ENCODE measurements around the gene SMIM35. TPM values are rescaled to one million over a fixed set of nuclear protein-coding genes. Genes with fewer than 3 reads are reported as not detected.
"Not testable (repeated sequence)": the region's sequence is repeated elsewhere in the genome, so short reads cannot be mapped to it uniquely, and the experiment has no call there.

The SMIM35 gene
- total RNA-seq, 4 donors from 2014 or later: not detected

GRCh38 chr11:117980720-117981119, 106.0 kb downstream of the SMIM35 start:
- Histone ChIP-seq H3K27ac (no peak overlapping the region), H3K4me3 (no peak overlapping the region), H3K27me3 (peaks cover 0 to 5% (median 3%) of the 10 kb centered on the region in 3 donors), H3K4me1 (no peaks in the 10 kb centered on the region), H3K36me3 (no peaks in the 10 kb centered on the region), H3K9me3 (no peaks in the 10 kb centered on the region)
- ATAC-seq (no peak), DNase-seq (no peak)
- in situ Hi-C loops (cut with MboI; ENCODE audit: low sequenced_read_pairs in 4 of 4) (no loop called here), intact Hi-C loops (cut with DNase I; ENCODE audit: low total_unique reads) (no loop called here)
- TF ChIP-seq POLR2A (IDR thresholded peaks at IDR 0.05): no peak
- TF ChIP-seq CTCF (IDR thresholded peaks at IDR 0.05 in 4 of 5, conservative IDR thresholded peaks at IDR 0.05 in 1 of 5): no peak

- TF ChIP-seq CTCF (IDR thresholded peaks at IDR 0.05 in 4 of 5, conservative IDR thresholded peaks at IDR 0.05 in 1 of 5) (no peak), POLR2A (IDR thresholded peaks at IDR 0.05) (no peak)
- no peaks in the 10 kb centered on the region for H3K9me3 ChIP-seq
- ATAC-seq: no peak
- intact Hi-C loops (cut with DNase I; ENCODE audit: low total_unique reads) (no loop called here), in situ Hi-C loops (cut with MboI; ENCODE audit: low sequenced_read_pairs in 4 of 4) (no loop called here)
- peaks cover 0 to 5% (median 3%) of the 10 kb centered on the region in 3 donors for H3K27me3 ChIP-seq
- H3K4me3 ChIP-seq: no peak overlapping the region
- no peaks in the 10 kb centered on the region for H3K4me1 ChIP-seq
- DNase-seq: no peak
- no peak overlapping the region for H3K27ac ChIP-seq
- no peaks in the 10 kb centered on the region for H3K36me3 ChIP-seq
These were observed 106.5 kb downstream of the SMIM35 start for GRCh38 chr11:117980280-117980679.

- ATAC-seq: no peak
- H3K27me3 ChIP-seq: peaks cover 0 to 5% (median 3%) of the 10 kb centered on the region in 3 donors
- no peak overlapping the region for H3K4me3 ChIP-seq
- H3K4me1 ChIP-seq: no peaks in the 10 kb centered on the region
- no peak for TF ChIP-seq POLR2A (IDR thresholded peaks at IDR 0.05)
- TF ChIP-seq CTCF (IDR thresholded peaks at IDR 0.05 in 4 of 5, conservative IDR thresholded peaks at IDR 0.05 in 1 of 5): no peak
- DNase-seq: no peak
- H3K9me3 ChIP-seq: no peaks in the 10 kb centered on the region
- H3K27ac ChIP-seq: no peak overlapping the region
- intact Hi-C loops (cut with DNase I; ENCODE audit: low total_unique reads): no loop called here
- no peaks in the 10 kb centered on the region for H3K36me3 ChIP-seq
- in situ Hi-C loops (cut with MboI; ENCODE audit: low sequenced_read_pairs in 4 of 4): no loop called here
These were observed 107.1 kb downstream of the SMIM35 start for GRCh38 chr11:117979481-117980211.

- H3K4me3 ChIP-seq: no peak overlapping the region
- no peak for TF ChIP-seq CTCF (IDR thresholded peaks at IDR 0.05 in 4 of 5, conservative IDR thresholded peaks at IDR 0.05 in 1 of 5)
- TF ChIP-seq POLR2A (IDR thresholded peaks at IDR 0.05): no peak
- no peak overlapping the region for H3K27ac ChIP-seq
- in situ Hi-C loops (cut with MboI; ENCODE audit: low sequenced_read_pairs in 4 of 4): no loop called here
- intact Hi-C loops (cut with DNase I; ENCODE audit: low total_unique reads): no loop called here
- no peak for DNase-seq
- no peaks in the 10 kb centered on the region for H3K9me3 ChIP-seq
- no peak for ATAC-seq
- H3K27me3 ChIP-seq: peaks cover 0 to 5% (median 3%) of the 10 kb centered on the region in 3 donors
- no peaks in the 10 kb centered on the region for H3K36me3 ChIP-seq
- H3K4me1 ChIP-seq: no peaks in the 10 kb centered on the region
These were observed 107.8 kb downstream of the SMIM35 start for GRCh38 chr11:117978991-117979390.

GRCh38 chr11:117978291-117978910, 108.4 kb downstream of the SMIM35 start:
- ATAC-seq; H3K27ac ChIP-seq; H3K4me1 ChIP-seq; in situ Hi-C loops (cut with MboI; ENCODE audit: low sequenced_read_pairs in 4 of 4); H3K27me3 ChIP-seq; H3K9me3 ChIP-seq; intact Hi-C loops (cut with DNase I; ENCODE audit: low total_unique reads); DNase-seq; H3K36me3 ChIP-seq; H3K4me3 ChIP-seq: not testable (repeated sequence)

GRCh38 chr11:117977612-117978264, 109.0 kb downstream of the SMIM35 start:
- H3K27ac ChIP-seq; in situ Hi-C loops (cut with MboI; ENCODE audit: low sequenced_read_pairs in 4 of 4); H3K27me3 ChIP-seq; H3K9me3 ChIP-seq; DNase-seq; intact Hi-C loops (cut with DNase I; ENCODE audit: low total_unique reads); ATAC-seq; H3K4me1 ChIP-seq; H3K4me3 ChIP-seq; H3K36me3 ChIP-seq: not testable (repeated sequence)

Data from gastrocnemius medialis (tissue), 4 donors.